Measurements from ENCODE around the gene VRK1. TPM values are rescaled to one million over a fixed set of nuclear protein-coding genes. Genes with fewer than 3 reads are reported as not detected.

The VRK1 gene
- total and polyA plus RNA-seq, 4 donors, result 1.8 to 50.4 (median 3.3) TPM

- no peak overlapping the region for H3K9ac ChIP-seq (ENCODE audit: low read depth in 1 of 2, low read length in 2 of 2)
- WGBS, result 91% methylated on average over 3 of the region's 3 CpGs
- TF ChIP-seq HNF4A (conservative IDR thresholded peaks at IDR 0.05), result no peak
- TF ChIP-seq JUND (IDR thresholded peaks at IDR 0.05), result no peak
- no peak for TF ChIP-seq GABPA (IDR thresholded peaks at IDR 0.05 in 1 of 2, conservative IDR thresholded peaks at IDR 0.05 in 1 of 2)
- no peak for TF ChIP-seq FOXA1 (IDR thresholded peaks at IDR 0.05)
- TF ChIP-seq TAF1 (conservative IDR thresholded peaks at IDR 0.05), result no peak
- TF ChIP-seq FOXA2 (IDR thresholded peaks at IDR 0.05), result no peak
- TF ChIP-seq REST (IDR thresholded peaks at IDR 0.05), result no peak
- no peak for TF ChIP-seq CTCF (IDR thresholded peaks at IDR 0.05; ENCODE audit: low read depth, low read length, missing input control)
- no peak overlapping the region for H3K27ac ChIP-seq (ENCODE audit: low read depth in 1 of 2, low read length in 2 of 2)
- H3K27me3 ChIP-seq (ENCODE audit: control insufficient read depth in 4 of 4, insufficient read depth in 4 of 4, low read length in 3 of 4), result peaks cover 0 to 2% (median 0%) of the 10 kb centered on the region in 4 donors
- no peaks in the 10 kb centered on the region for H3K4me1 ChIP-seq (ENCODE audit: control insufficient read depth in 4 of 4, insufficient read depth in 4 of 4, low read length in 3 of 4)
- H3K36me3 ChIP-seq (ENCODE audit: control insufficient read depth in 4 of 4, insufficient read depth in 3 of 4, low read depth in 1 of 4, low read length in 3 of 4), result no peaks in the 10 kb centered on the region
- H3K9me3 ChIP-seq (ENCODE audit: control insufficient read depth in 4 of 4, low read length in 3 of 4), result no peaks in the 10 kb centered on the region
- H3K4me3 ChIP-seq (ENCODE audit: low read depth in 1 of 3, low read length in 3 of 3), result no peak overlapping the region
- no peak for DNase-seq (ENCODE audit: low spot score)
Observed at GRCh38 chr14:96928779-96929380, 131.7 kb downstream of the VRK1 start.

DNA sequence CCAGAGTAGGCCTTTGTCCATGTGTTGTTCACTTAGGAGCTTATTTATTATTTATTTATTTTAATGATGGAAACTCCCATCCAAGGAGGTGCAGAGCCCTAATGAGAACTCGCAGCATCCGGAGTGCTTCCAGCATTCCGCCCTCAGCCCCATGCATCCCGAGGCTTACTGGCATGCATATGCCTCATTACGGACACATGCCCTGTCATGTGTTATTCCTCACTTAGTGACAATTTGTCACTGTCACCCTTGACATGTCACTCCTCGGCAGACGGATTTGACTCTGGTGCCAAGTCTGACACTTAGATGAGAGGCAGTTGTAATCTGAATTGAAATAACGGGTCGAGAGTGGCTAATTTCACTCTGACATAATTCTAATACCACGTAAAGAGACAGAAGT is 132.8 kb downstream of the VRK1 start:
- 84% methylated on average over 10 of the region's 10 CpGs for WGBS
- TF ChIP-seq REST (IDR thresholded peaks at IDR 0.05), result no peak
- no peak for TF ChIP-seq MAX (IDR thresholded peaks at IDR 0.05)
- TF ChIP-seq RAD21 (IDR thresholded peaks at IDR 0.05), result no peak
- Histone ChIP-seq H3K27ac (ENCODE audit: low read depth in 1 of 2, low read length in 2 of 2) (no peak overlapping the region), H3K4me3 (ENCODE audit: low read depth in 1 of 3, low read length in 3 of 3) (no peak overlapping the region), H3K27me3 (ENCODE audit: control insufficient read depth in 4 of 4, insufficient read depth in 4 of 4, low read length in 3 of 4) (peaks cover 0 to 2% (median 0%) of the 10 kb centered on the region in 4 donors), H3K9me3 (ENCODE audit: control insufficient read depth in 4 of 4, low read length in 3 of 4) (no peaks in the 10 kb centered on the region), H3K9ac (ENCODE audit: low read depth in 1 of 2, low read length in 2 of 2) (no peak overlapping the region), H3K4me1 (ENCODE audit: control insufficient read depth in 4 of 4, insufficient read depth in 4 of 4, low read length in 3 of 4) (no peaks in the 10 kb centered on the region), H3K36me3 (ENCODE audit: control insufficient read depth in 4 of 4, insufficient read depth in 3 of 4, low read depth in 1 of 4, low read length in 3 of 4) (no peaks in the 10 kb centered on the region)
- no peak for DNase-seq (ENCODE audit: low spot score)

All from liver (tissue), 9 donors.